NCI-H2081 treated with DMSO at 0.1 percent for 48 hours (cell line): Measurements from ENCODE around the gene C4B.
"Not testable (repeated sequence)": the region's sequence is repeated elsewhere in the genome, so short reads cannot be mapped to it uniquely, and the experiment has no call there.

ENCODE experiments used
- DNase-seq: peaks from one replicate; lab custom pipeline; 2025; lab: John Stamatoyannopoulos, UW

C4B gene

DNA sequence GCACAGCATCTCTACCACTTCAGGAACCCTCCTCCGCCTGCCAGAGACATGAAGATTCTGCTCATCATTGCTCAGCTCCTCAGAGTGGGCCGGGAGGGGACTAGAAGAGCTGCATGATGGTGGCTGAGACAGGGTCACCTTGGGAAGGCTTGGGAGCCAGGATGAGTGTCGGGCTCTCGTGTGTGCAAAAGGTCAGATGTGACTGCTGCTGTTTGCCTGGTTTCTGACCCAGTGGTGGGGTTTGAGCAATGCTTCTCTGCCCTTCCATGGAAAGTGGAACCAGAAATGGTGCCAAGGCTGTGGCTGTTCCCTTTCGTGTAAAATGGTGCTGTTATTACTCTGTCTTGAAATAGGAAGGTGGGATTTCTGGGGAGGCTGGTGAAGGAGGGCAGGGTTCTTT, 33.6 kb upstream of the C4B start:
- not testable (repeated sequence) for DNase-seq

DNA sequence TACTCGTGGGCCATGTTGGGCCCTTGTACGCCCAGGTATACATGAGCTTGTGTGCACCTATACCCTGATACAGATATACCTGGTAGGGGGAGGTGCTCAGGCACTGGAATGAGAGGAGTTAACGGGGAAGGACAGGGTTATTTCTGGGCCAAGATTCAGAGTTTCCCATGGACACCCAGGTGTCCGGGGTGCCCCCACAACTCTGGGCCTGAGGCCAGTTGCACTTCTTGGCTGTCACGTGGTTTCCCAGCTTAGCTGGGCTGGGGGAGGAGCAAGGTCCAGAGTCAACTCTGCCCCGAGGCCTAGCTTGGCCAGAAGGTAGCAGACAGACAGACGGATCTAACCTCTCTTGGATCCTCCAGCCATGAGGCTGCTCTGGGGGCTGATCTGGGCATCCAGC, 32.9 kb upstream of the C4B start, which contains the start of gene C4A:
Gene C4A (plus strand): TSS at position 314 of the 400 bp plus-strand sequence. CDS start 51 bp downstream, at position 365.
- DNase-seq = not testable (repeated sequence)

DNA sequence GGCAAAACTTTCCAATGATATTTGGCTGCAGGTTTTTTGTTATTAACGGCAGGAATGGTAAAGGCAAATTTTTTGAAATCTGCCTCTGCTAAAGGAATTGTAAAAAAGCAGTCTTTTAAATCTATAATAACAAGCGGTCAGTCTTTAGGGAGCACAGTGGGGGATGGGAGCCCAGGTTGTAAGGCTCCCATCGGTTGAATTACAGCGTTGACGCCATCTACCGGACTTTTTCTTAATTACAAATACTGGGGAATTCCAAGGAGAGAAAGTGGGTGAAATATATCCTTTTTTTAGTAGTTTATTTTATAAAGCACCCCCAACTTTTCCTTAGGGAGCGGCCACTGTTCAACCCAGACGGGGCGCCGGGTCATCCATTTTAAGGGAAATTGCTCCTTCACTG, 25.2 kb upstream of the C4B start:
- DNase-seq = not testable (repeated sequence)

DNA sequence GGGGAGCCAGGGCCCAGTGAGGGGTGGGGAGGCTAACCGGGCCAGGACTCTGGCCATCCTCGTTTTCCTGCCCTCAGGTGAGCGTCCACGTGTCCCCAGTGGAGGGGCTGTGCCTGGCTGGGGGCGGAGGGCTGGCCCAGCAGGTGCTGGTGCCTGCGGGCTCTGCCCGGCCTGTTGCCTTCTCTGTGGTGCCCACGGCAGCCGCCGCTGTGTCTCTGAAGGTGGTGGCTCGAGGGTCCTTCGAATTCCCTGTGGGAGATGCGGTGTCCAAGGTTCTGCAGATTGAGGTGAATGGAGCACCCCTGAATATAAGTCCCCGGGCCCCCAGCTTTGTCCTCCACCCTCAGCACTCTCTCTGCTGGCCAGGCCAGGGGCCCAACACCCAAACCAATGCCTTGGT, 20.2 kb upstream of the C4B start:
- not testable (repeated sequence) for DNase-seq

DNA sequence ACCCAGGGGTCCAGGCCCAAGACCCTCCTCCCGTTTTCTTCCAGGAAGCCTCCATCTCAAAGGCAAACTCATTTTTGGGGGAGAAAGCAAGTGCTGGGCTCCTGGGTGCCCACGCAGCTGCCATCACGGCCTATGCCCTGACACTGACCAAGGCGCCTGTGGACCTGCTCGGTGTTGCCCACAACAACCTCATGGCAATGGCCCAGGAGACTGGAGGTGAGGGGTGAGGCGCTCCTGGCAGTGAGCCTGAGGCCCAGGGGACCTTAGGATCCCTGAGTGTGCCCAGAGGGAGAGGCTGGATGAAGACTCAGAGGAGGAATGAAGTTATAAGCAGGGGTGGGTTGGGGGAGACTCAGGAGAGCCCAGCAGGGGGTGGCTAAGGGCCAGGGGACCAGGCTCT, 18.2 kb upstream of the C4B start:
- DNase-seq = not testable (repeated sequence)

DNA sequence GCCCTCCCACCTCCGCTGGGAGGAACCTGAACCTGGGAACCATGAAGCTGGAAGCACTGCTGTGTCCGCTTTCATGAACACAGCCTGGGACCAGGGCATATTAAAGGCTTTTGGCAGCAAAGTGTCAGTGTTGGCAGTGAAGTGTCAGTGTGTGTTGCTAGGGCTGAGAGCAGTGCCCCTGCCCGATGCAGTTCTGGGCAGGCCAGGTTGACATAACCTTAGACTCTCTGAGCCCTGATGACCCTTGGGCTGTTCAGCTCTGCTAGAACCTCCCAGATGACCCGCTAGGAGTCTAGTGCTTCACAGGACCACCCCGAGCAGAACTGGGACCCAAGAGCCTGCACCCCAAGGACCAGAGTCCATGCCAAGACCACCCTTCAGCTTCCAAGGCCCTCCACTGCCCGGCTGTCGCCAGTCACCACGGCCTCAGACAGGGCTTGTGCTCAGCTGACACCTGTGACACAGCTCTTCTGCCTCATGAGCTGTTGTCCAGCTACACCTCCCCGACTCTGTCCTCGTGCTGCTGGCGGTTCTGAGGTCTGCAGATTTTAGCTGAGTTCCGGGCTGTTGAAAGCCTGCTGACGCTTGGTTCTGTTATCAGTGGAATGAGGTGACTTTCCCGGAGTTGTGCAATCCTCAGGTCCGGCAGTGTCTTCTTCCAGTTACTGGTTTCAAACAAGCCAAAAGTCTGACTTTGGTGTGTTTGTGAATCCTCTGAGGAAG, 11.9 kb upstream of the C4B start:
- DNase-seq = not testable (repeated sequence)

DNA sequence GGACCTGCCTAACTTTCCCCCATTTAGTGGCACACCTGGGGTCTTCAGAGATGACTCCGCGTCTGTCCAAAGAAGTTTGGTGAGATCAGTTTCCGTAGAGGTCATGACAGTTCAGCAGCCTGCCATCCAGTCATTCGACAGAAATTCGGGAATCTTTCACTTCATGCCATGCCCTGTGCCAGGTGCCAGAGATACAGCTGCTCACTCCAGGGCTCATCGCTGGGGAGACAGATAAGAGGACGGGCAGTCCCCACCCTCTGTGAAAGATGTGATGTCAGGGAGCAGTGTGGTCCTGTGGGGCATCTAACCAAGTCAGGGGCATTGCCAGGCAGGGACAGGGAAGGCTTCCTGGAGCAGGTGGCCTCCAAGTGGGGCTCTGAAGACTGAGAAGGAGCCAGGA, 11.3 kb upstream of the C4B start:
- DNase-seq = not testable (repeated sequence)

DNA sequence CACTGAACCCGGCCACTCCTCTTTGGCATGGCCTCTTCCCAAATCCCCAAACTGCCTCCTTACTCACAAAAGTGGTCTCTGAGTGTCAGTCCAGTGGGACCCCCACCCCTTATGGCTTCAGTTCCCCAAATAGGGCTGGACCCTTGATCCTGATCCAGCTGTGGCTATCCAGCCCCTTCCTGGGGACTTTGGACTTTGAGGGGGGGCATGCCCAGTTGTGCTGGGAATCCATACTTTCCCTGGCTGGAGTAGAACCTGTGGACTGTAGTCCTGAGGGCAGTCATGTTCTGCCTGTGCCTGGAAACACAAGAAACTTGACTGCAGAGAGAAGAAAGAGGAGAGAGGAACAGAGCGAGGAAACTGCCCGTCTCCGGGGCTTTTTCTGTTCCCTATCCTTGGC, 10.2 kb upstream of the C4B start:
- not testable (repeated sequence) for DNase-seq

DNA sequence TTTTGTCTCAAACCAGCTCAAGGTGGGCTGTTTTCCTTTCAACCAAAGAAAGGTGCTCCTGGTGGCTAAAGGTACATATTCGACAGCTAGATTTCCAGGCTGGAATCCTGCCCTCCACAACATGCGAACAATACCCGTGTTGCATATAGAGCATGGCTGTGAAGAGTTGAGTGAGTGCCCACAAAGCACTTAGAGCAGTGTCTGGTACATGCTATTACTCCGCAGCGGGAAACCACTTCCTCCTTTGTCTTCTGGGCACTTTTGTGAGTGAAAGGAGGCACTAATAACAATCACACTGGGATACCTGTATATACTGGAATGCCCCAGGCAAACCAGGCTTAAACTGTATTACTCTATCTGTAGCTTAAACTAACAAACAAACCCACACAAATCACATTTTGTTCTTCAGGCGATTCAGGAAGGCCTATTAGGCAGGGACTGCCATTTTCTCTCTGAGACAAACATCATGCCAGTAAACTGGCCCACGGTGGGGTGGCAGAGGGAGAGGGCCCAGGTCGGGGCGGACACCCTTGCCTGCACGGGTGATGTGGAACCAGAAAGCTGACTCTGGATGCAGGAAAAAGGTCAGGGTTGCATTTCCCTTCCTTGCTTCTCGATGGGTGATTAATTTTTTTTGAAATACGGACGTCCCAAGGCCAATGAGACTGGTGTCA, 9.6 kb upstream of the C4B start:
- not testable (repeated sequence) for DNase-seq

DNA sequence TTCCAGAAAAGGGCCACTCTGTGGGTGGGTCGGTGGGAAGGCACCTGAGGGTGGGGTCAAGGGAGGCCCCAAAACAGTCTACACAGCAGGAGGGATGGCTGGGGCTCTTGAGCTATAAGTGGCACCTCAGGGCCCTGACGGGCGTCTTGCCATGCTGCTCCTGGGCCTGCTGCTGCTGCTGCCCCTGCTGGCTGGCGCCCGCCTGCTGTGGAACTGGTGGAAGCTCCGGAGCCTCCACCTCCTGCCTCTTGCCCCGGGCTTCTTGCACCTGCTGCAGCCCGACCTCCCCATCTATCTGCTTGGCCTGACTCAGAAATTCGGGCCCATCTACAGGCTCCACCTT, 9.1 kb upstream of the C4B start:
- not testable (repeated sequence) for DNase-seq

DNA sequence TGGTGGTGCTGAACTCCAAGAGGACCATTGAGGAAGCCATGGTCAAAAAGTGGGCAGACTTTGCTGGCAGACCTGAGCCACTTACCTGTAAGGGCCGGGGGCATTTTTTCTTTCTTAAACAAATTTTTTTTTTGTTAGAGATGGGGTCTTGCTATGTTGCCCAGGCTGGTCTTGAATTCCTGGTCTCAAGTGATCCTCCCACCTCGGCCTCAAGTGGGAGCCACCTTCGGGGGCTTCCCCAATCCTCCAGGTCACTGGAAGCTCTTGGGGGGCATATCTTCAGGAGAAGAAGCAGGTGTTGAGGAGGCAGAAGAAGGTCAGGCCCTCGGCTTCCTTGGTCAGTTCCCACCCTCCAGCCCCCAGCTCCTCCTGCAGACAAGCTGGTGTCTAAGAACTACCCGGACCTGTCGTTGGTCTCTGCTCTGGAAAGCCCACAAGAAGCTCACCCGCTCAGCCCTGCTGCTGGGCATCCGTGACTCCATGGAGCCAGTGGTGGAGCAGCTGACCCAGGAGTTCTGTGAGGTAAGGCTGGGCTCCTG, 8.5 kb upstream of the C4B start:
- not testable (repeated sequence) for DNase-seq

DNA sequence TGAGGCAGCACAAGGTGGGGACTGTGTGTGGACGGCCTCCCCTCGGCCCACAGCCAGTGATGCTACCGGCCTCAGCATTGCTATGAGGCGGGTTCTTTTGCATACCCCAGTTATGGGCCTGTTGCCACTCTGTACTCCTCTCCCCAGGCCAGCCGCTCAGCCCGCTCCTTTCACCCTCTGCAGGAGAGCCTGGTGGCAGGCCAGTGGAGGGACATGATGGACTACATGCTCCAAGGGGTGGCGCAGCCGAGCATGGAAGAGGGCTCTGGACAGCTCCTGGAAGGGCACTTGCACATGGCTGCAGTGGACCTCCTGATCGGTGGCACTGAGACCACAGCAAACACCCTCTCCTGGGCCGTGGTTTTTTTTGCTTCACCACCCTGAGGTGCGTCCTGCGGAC, 7.5 kb upstream of the C4B start:
- DNase-seq = not testable (repeated sequence)

DNA sequence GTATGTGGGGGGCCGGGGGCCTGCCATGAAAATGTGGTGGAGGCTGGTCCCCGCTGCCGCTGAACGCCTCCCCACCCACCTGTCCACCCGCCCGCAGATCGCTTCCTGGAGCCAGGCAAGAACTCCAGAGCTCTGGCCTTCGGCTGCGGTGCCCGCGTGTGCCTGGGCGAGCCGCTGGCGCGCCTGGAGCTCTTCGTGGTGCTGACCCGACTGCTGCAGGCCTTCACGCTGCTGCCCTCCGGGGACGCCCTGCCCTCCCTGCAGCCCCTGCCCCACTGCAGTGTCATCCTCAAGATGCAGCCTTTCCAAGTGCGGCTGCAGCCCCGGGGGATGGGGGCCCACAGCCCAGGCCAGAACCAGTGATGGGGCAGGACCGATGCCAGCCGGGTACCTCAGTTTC, 6.6 kb upstream of the C4B start:
- not testable (repeated sequence) for DNase-seq

DNA sequence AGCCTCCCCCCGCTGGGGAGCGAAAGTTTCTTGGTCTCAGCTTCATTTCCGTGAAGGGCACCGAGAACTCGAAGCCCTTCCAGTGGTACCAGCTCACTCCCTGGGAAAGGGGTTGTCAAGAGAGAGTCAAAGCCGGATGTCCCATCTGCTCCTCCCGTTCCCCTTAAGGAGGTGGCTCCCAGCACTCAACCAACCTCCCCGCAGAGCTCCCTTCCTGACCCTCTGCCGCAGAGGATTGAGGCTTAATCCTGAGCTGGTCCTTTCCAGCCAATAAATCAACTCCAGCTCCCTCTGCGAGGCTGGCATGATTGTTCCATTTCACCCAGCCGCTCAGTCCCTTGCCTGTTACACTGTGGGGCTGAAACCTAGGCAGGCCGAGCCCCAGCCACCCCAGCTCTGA, 6.0 kb upstream of the C4B start:
- not testable (repeated sequence) for DNase-seq

DNA sequence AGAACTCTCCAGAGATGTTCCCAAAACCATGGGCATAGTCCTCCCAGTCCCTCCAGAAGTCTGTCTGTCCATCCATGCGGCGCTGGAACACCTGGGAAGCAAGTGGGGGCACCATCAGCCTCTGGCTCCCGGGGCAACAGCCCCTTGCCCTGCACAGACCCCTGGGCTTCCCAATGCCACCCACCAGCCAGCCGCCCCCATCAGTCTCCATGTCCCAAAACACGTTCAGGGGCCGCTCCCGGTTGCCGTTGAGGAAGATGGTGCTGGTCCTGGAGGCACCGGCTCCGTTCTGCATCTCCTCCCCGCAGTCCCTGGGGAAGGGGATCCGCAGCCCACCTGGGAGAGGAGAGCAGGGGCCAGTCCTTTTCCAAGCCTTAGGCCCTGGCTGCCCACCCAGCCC, 5.1 kb upstream of the C4B start:
- not testable (repeated sequence) for DNase-seq

DNA sequence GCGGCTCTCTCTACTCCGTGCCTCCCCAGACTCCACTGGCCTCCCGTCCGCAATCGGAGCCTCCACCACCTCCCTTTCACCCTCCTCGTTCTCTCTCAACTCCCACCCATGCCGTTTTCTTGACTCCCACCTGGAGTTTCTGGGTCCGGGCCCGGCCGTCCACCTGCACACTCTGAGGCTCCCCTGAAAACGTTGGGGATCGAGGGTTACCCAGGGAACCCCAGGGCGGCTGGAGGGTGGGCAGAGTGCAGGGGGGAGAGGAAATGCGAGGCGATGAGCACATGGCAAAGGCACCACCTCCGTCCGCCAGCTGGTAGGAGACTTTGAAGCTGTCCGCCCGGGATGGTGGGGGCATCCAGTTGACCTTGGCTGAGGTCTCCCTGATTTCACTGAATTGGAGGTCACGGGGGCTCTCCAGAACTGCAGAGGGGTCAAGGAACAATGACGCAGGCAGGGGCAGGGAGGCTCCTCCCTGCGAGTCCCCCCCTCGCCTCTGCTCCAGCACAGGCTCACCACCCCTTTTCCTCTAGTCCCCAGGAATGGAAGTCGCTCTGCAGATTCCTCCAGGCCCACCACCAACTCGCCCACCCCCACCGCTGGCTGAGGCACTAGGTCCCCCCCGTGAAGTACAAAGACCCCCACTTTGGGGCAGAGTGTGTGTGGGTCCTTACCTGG, 3.6 kb upstream of the C4B start:
- not testable (repeated sequence) for DNase-seq

DNA sequence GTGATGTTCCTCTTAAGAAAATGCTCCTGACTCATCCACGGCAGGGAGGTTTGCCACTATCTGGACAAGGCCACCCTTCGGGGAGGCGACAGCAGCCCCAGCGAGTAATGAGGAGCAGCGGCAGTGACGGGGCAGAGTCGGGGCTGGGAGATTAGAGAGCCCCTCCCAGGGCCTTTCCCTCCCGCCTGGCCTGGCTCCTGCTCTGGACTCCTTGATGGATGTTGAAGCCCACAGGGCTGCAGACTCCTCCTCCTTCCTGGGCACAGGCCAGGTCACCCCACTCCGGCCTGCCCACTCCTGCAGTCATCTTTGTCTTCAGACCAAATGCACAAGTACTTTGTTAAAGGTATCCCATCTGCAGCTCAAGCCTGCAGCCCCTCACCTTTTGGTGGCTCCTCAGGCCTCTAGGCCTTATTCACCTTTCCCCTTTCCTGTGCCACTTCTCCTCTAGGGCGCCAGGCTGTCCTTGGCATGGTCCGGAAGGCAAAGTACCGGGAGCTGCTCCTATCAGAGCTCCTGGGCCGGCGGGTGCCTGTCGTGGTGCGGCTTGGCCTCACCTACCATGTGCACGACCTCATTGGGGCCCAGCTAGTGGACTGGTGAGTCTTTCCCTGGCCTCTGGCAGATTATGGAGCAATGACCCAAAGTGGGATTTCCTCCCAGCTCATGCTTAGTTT, 1.5 kb upstream of the C4B start:
- DNase-seq = not testable (repeated sequence)

DNA sequence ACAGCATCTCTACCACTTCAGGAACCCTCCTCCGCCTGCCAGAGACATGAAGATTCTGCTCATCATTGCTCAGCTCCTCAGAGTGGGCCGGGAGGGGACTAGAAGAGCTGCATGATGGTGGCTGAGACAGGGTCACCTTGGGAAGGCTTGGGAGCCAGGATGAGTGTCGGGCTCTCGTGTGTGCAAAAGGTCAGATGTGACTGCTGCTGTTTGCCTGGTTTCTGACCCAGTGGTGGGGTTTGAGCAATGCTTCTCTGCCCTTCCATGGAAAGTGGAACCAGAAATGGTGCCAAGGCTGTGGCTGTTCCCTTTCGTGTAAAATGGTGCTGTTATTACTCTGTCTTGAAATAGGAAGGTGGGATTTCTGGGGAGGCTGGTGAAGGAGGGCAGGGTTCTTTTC, 857 bp upstream of the C4B start:
- not testable (repeated sequence) for DNase-seq

DNA sequence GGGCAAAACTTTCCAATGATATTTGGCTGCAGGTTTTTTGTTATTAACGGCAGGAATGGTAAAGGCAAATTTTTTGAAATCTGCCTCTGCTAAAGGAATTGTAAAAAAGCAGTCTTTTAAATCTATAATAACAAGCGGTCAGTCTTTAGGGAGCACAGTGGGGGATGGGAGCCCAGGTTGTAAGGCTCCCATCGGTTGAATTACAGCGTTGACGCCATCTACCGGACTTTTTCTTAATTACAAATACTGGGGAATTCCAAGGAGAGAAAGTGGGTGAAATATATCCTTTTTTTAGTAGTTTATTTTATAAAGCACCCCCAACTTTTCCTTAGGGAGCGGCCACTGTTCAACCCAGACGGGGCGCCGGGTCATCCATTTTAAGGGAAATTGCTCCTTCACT, 7.5 kb downstream of the C4B start:
- not testable (repeated sequence) for DNase-seq

DNA sequence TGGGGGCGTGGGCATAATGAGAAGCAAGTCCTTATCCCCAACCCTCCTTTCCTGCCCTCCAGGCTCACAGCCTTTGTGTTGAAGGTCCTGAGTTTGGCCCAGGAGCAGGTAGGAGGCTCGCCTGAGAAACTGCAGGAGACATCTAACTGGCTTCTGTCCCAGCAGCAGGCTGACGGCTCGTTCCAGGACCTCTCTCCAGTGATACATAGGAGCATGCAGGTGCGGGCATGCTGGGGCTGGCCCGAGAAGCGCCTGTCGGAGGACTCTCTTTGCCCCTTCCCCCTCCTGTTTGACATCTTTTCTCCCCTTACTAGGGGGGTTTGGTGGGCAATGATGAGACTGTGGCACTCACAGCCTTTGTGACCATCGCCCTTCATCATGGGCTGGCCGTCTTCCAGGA, 14.0 kb downstream of the C4B start:
- not testable (repeated sequence) for DNase-seq

DNA sequence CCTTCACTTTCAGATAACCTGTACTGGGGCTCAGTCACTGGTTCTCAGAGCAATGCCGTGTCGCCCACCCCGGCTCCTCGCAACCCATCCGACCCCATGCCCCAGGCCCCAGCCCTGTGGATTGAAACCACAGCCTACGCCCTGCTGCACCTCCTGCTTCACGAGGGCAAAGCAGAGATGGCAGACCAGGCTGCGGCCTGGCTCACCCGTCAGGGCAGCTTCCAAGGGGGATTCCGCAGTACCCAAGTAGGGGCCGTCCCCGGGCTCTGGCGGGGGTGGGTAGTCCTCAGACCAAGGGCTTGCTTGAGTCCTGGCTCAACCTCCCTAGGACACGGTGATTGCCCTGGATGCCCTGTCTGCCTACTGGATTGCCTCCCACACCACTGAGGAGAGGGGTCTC, 15.0 kb downstream of the C4B start:
- DNase-seq = not testable (repeated sequence)
